ENCODE measurements around the gene PDE4D.

DNA sequence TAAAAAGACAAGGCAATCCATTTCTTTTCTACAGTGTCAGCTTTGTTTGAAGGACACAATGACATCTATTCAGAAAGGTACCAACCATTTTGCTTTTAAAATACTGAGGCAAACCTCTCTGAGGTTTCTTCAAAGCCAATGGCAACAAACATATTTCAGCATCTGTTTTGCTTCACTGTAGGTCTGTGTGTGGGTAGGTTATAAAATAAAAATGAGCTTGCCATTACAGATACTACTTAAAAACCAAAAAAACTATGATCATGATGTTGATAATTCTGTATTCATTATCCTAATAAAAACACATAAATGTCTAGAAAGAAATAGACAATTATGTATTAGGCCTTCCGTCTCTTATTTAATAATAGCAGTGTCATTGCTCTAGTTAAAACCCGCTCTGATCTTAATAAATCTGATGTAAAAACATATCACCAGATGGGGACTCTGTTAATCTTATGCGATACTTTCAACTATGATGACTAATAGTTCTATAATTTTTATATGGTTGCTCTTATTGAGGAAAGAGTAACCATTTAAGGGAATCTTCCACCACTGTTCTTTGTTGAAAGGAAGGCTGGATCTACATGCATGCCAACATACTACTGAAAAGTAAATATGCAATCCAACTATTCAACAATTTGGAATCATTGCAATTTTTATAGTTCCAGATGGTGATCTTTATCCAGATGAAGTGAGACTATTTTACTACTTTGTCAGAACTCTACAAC lies 647.2 kb downstream of the PDE4D start:
- TF ChIP-seq, protein P1, sequence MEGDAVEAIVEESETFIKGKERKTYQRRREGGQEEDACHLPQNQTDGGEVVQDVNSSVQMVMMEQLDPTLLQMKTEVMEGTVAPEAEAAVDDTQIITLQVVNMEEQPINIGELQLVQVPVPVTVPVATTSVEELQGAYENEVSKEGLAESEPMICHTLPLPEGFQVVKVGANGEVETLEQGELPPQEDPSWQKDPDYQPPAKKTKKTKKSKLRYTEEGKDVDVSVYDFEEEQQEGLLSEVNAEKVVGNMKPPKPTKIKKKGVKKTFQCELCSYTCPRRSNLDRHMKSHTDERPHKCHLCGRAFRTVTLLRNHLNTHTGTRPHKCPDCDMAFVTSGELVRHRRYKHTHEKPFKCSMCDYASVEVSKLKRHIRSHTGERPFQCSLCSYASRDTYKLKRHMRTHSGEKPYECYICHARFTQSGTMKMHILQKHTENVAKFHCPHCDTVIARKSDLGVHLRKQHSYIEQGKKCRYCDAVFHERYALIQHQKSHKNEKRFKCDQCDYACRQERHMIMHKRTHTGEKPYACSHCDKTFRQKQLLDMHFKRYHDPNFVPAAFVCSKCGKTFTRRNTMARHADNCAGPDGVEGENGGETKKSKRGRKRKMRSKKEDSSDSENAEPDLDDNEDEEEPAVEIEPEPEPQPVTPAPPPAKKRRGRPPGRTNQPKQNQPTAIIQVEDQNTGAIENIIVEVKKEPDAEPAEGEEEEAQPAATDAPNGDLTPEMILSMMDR (IDR thresholded peaks at IDR 0.05; ENCODE audit: low read length), result no peak
- TF ChIP-seq EZH2 (optimal IDR thresholded peaks at IDR 0.05; ENCODE audit: low read depth, low read length), result no peak

Measured in MM.1S (cell line).